OCI-LY7 (cell line): ENCODE results near the gene DIP2A. TPM values are rescaled to one million over a fixed set of nuclear protein-coding genes. Genes with fewer than 3 reads are reported as not detected.

Experiments used
- BruUV-seq: library from RNA; stranded (reverse); fragments of 400-500 nt; replicated peaks from 2 replicates; lab custom pipeline; 2021; lab: Mats Ljungman, UMichigan
- CTCF ChIA-PET: fragments of 300-600 bp; sonication (Branson Sonifier 250); formaldehyde crosslinking; loops from one replicate; lab custom pipeline; 2022; ENCODE audit warnings: antibody characterized with exemption; ENCODE audit not compliant: unreplicated experiment; lab: Charles Lee
- POLR2A ChIA-PET: fragments of 300-600 bp; sonication (Branson Sonifier 250); formaldehyde crosslinking; loops from one replicate; lab custom pipeline; 2022; ENCODE audit warnings: antibody characterized with exemption; lab: Charles Lee
- DNase-seq: peaks from one replicate; pipeline ENCODE4 v3.0.0-alpha.2; 2015; ENCODE audit warnings: low spot score
- H2AFZ ChIP-seq: fragments of 200-600 bp; sonication (generic), shearing (Covaris generic); 2 replicates; pipeline ENCODE4 v1.6.1; 2014; ENCODE audit warnings: mild to moderate bottlenecking, antibody characterized with exemption, low read length, moderate library complexity
- H3K27ac ChIP-seq: fragments of 200-600 bp; sonication (generic); 2 replicates; pipeline ENCODE4 v1.5.1; 2014; ENCODE audit warnings: mixed run types, low read depth, mild to moderate bottlenecking, moderate library complexity, low read length, inconsistent platforms; ENCODE audit not compliant: poor library complexity, severe bottlenecking
- H3K36me3 ChIP-seq: fragments of 200-600 bp; sonication (generic); 2 replicates; pipeline ENCODE4 v1.6.1; 2014; ENCODE audit warnings: mild to moderate bottlenecking, antibody characterized with exemption, low read length, moderate library complexity, mixed read lengths; ENCODE audit not compliant: insufficient read depth
- H3K4me1 ChIP-seq: fragments of 200-600 bp; sonication (generic); 2 replicates; pipeline ENCODE4 v1.5.1; 2014; ENCODE audit warnings: mild to moderate bottlenecking, low read length; ENCODE audit not compliant: insufficient read depth, poor library complexity, severe bottlenecking
- H3K4me2 ChIP-seq: fragments of 200-600 bp; sonication (generic); 2 replicates; pipeline ENCODE4 v1.6.1; 2014; ENCODE audit warnings: mild to moderate bottlenecking, low read length
- H3K4me3 ChIP-seq: fragments of 200-600 bp; sonication (generic); 2 replicates; pipeline ENCODE4 v1.5.1; 2014; ENCODE audit warnings: mild to moderate bottlenecking, low read depth, low read length; ENCODE audit not compliant: poor library complexity, severe bottlenecking
- H3K79me2 ChIP-seq: fragments of 200-600 bp; sonication (generic); 2 replicates; pipeline ENCODE4 v1.6.1; 2016; ENCODE audit warnings: low read depth, mild to moderate bottlenecking, low read length, moderate library complexity, mixed read lengths; ENCODE audit not compliant: insufficient read depth
- H3K9me2 ChIP-seq: fragments of 200-600 bp; sonication (generic); 2 replicates; pipeline ENCODE4 v1.6.1; 2016; ENCODE audit warnings: mild to moderate bottlenecking, low read length, mixed read lengths; ENCODE audit not compliant: insufficient read depth
- H3K9me3 ChIP-seq: fragments of 200-600 bp; sonication (generic); 2 replicates; pipeline ENCODE4 v1.6.1; 2014; ENCODE audit warnings: mild to moderate bottlenecking, mixed run types, low read length, mixed read lengths
- H4K20me1 ChIP-seq: fragments of 200-600 bp; sonication (generic); 2 replicates; pipeline ENCODE4 v1.6.1; 2014; ENCODE audit warnings: mild to moderate bottlenecking, antibody characterized with exemption, low read length, moderate library complexity, mixed read lengths; ENCODE audit not compliant: insufficient read depth
- EZH2phosphoT487 ChIP-seq: fragments of 200-600 bp; sonication (generic); IDR thresholded peaks from 2 replicates; pipeline ENCODE4 v1.6.1; 2018; ENCODE audit warnings: low read depth, borderline replicate concordance, mild to moderate bottlenecking, mixed run types, antibody characterized with exemption, low read length, moderate library complexity, mixed read lengths
- intact Hi-C: fragments of 100-400 bp; cut with micrococcal nuclease; formaldehyde crosslinking; loops from one replicate; pipeline ENCODE4 v1.10.0; 2022; ENCODE audit not compliant: unreplicated experiment
- total RNA-seq, 2 experiments: library from RNA; depleted of rRNA in 1 of 2; stranded (reverse); fragments of >200 nt in 1 of 2; shearing (Covaris generic) in 1 of 2; gene quantifications; 2 replicates each; pipeline ENCODE4 v1.2.3, GENCODE V29; 2014 to 2022
- TF ChIP-seq, protein P1 (sequence below): fragments of 200-600 bp; sonication (generic); conservative IDR thresholded peaks from 2 replicates; pipeline ENCODE4 v1.5.1; 2014; ENCODE audit warnings: mild to moderate bottlenecking, antibody characterized with exemption, low read length, moderate library complexity, mixed read lengths

Gene DIP2A
- total RNA-seq, 2 experiments from 2014 or later: 27.9 to 44.7 TPM

DNA sequence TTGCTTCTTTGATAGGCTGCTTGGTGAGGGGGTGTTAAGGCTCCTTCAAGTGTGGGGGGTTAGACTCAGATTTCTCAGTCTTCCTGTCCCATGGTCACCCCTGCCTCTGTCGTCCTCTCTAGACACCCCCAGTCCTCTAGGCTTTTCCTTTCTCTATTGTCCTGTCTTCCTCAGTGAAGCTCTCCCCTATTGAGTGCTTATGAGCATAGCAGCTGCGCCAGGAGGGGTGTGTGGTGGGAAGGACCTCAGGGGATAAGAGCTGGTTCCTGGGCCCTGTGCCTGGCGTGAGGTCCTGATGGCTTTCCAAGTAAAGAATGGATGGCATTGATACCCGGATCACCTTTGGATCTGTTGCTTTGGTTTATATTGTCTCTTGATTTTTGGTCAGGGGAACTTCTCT lies 69.1 kb downstream of the DIP2A start:
- H2AFZ ChIP-seq: no peak overlapping the region
- no peaks in the 10 kb centered on the region for H4K20me1 ChIP-seq
- H3K4me1 ChIP-seq: peaks cover 6% of the 10 kb centered on the region
- intact Hi-C loops: no loop called here
- H3K4me2 ChIP-seq: no peak overlapping the region
- no peak overlapping the region for H3K4me3 ChIP-seq
- peaks cover 12% of the 10 kb centered on the region for H3K36me3 ChIP-seq
- TF ChIP-seq, protein P1, sequence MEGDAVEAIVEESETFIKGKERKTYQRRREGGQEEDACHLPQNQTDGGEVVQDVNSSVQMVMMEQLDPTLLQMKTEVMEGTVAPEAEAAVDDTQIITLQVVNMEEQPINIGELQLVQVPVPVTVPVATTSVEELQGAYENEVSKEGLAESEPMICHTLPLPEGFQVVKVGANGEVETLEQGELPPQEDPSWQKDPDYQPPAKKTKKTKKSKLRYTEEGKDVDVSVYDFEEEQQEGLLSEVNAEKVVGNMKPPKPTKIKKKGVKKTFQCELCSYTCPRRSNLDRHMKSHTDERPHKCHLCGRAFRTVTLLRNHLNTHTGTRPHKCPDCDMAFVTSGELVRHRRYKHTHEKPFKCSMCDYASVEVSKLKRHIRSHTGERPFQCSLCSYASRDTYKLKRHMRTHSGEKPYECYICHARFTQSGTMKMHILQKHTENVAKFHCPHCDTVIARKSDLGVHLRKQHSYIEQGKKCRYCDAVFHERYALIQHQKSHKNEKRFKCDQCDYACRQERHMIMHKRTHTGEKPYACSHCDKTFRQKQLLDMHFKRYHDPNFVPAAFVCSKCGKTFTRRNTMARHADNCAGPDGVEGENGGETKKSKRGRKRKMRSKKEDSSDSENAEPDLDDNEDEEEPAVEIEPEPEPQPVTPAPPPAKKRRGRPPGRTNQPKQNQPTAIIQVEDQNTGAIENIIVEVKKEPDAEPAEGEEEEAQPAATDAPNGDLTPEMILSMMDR: no peak
- no peak for TF ChIP-seq EZH2phosphoT487
- POLR2A ChIA-PET: interaction anchor here (0.6 kb wide), 1 partner anchor 340 kb away, joined by 3 read pairs; no protein-coding TSS in a partner anchor
- H3K79me2 ChIP-seq: no peaks in the 10 kb centered on the region
- no peak overlapping the region for H3K27ac ChIP-seq
- no peaks in the 10 kb centered on the region for H3K9me3 ChIP-seq
- no peak for DNase-seq
- no peaks in the 10 kb centered on the region for H3K9me2 ChIP-seq
- CTCF ChIA-PET: no interaction called here
- BruUV-seq: no TSS peak

DNA sequence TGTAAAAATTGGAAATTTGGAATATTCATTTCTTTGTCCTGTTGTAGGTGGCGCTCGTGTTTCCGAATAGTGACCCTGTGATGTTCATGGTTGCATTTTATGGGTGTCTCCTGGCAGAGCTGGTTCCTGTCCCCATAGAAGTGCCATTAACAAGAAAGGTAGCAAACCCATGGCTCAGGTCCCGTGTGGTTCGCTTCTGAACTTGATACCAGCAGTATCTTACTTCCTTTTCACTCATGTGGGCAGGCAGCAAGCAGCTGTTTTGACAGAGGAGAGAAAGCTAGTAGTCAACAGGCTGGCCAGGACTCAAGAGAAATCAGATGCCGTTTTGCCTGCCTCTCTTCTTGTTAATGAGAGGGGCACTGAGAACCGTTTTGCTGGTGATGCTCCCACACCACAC lies 73.4 kb downstream of the DIP2A start:
- H3K4me3 ChIP-seq: no peak overlapping the region
- no peak for DNase-seq
- no peaks in the 10 kb centered on the region for H3K4me1 ChIP-seq
- H3K9me2 ChIP-seq: no peaks in the 10 kb centered on the region
- no peaks in the 10 kb centered on the region for H4K20me1 ChIP-seq
- H3K4me2 ChIP-seq: no peak overlapping the region
- CTCF ChIA-PET: no interaction called here
- no peaks in the 10 kb centered on the region for H3K9me3 ChIP-seq
- no peaks in the 10 kb centered on the region for H3K79me2 ChIP-seq
- H3K27ac ChIP-seq: no peak overlapping the region
- no TSS peak for BruUV-seq
- intact Hi-C loops: no loop called here
- no peak overlapping the region for H2AFZ ChIP-seq
- POLR2A ChIA-PET: interaction anchor here (0.6 kb wide), 1 partner anchor 26 kb away, joined by 3 read pairs; no protein-coding TSS in a partner anchor
- H3K36me3 ChIP-seq: peaks cover 19% of the 10 kb centered on the region
- TF ChIP-seq, protein P1: no peak
- no peak for TF ChIP-seq EZH2phosphoT487

DNA sequence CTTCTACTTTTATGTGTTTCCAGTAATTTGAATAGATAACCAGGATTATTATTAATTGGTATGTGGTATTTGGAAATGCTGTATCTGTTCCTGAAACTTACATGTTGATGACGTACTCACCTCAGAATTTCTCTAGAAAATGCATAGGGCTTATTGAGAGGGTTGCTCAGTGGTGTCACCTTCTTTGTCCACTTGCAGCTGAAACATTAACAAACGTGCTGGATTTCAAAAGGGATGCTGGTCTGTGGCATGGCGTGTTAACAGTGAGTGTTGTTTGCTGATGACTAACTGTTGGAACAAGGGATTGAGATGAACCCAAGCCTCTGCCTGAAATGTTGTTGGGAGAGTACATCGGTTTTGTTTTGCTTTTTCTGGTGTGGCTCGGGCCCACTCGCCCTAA lies 78.3 kb downstream of the DIP2A start:
- no peaks in the 10 kb centered on the region for H3K4me1 ChIP-seq
- no peak overlapping the region for H2AFZ ChIP-seq
- ChIA-PET POLR2A (no interaction called here), CTCF (no interaction called here)
- H3K9me3 ChIP-seq: no peaks in the 10 kb centered on the region
- no peak overlapping the region for H3K27ac ChIP-seq
- no peak overlapping the region for H3K4me3 ChIP-seq
- TF ChIP-seq, protein P1: no peak
- TF ChIP-seq EZH2phosphoT487: no peak
- no peaks in the 10 kb centered on the region for H3K79me2 ChIP-seq
- intact Hi-C loops: no loop called here
- H3K36me3 ChIP-seq: peaks cover 13% of the 10 kb centered on the region
- no peak for DNase-seq
- no TSS peak for BruUV-seq
- no peak overlapping the region for H3K4me2 ChIP-seq
- no peaks in the 10 kb centered on the region for H3K9me2 ChIP-seq
- no peaks in the 10 kb centered on the region for H4K20me1 ChIP-seq
